Endothelial cell of umbilical vein (primary cell): ENCODE results near the gene CBX4. TPM values are rescaled to one million over a fixed set of nuclear protein-coding genes. Genes with fewer than 3 reads are reported as not detected.
A peak's percentile ranks its signal among the peaks of the same experiment; 100 is the strongest.

Source experiments
- BruUV-seq: library from RNA; stranded (reverse); fragments of 400-500 nt; replicated peaks from 2 replicates; lab custom pipeline; 2021; lab: Mats Ljungman, UMichigan
- CTCF ChIA-PET: fragments of 300-600, 350-600 bp; sonication (Branson Sonifier 250); formaldehyde crosslinking; loops from one replicate; lab custom pipeline; 2021; ENCODE audit warnings: antibody characterized with exemption, inconsistent platforms; lab: Charles Lee
- POLR2A ChIA-PET: fragments of 300-600, 350-600 bp; sonication (Branson Sonifier 250); formaldehyde crosslinking; loops from one replicate; lab custom pipeline; 2021; ENCODE audit warnings: antibody characterized with exemption, inconsistent platforms; lab: Charles Lee
- DNase-seq: peaks from one replicate; pipeline ENCODE4 v3.0.0-alpha.2; 2011; ENCODE audit warnings: low read depth, low spot score
- FAIRE-seq: peaks from 2 replicates; lab custom pipeline; 2011; peaks lifted over from hg19 to GRCh38; lab: Jason Lieb, UNC
- H2AFZ ChIP-seq: 2 replicates; pipeline ENCODE4 v1.6.0; 2012; ENCODE audit warnings: low read depth, low read length, control low read depth, inconsistent platforms
- H3K27ac ChIP-seq: 2 replicates; pipeline ENCODE4 v1.5.1; 2011; ENCODE audit warnings: low read depth, mild to moderate bottlenecking, control low read depth, low read length, moderate library complexity; ENCODE audit not compliant: insufficient read depth
- H3K27me3 ChIP-seq, 2 experiments: 2 replicates each; pipeline versions ENCODE4 v1.6.0 to v1.6.1; 2011; ENCODE audit warnings: low read length in 2 of 2, mixed read lengths in 1 of 2; ENCODE audit not compliant: control insufficient read depth in 2 of 2, insufficient read depth in 2 of 2
- H3K36me3 ChIP-seq, 2 experiments: 2 replicates in 1 of 2; 3 replicates in 1 of 2; pipeline ENCODE4 v1.5.1; 2011; ENCODE audit warnings: low read length in 2 of 2, mild to moderate bottlenecking in 1 of 2, moderate library complexity in 1 of 2; ENCODE audit not compliant: control insufficient read depth in 2 of 2, insufficient read depth in 2 of 2; ENCODE audit errors: extremely low read depth in 1 of 2
- H3K4me1 ChIP-seq: 3 replicates; pipeline ENCODE4 v1.5.1; 2011; ENCODE audit warnings: mild to moderate bottlenecking, low read length; ENCODE audit not compliant: control insufficient read depth, insufficient read depth; ENCODE audit errors: extremely low read depth
- H3K4me2 ChIP-seq: 2 replicates; pipeline ENCODE4 v1.6.1; 2011; ENCODE audit warnings: low read length, control low read depth, mixed read lengths; ENCODE audit not compliant: insufficient read depth
- H3K4me3 ChIP-seq, 3 experiments: fragments of 200-600 bp in 1 of 3; sonication (generic), shearing (Covaris generic) in 1 of 3; replicated peaks in 1 of 3; 2 replicates each; pipeline ENCODE4 v1.5.1; 2011 to 2016; ENCODE audit warnings: control low read depth in 3 of 3, low read length in 3 of 3, mild to moderate bottlenecking in 2 of 3, inconsistent platforms in 1 of 3, low read depth in 1 of 3, moderate library complexity in 1 of 3; ENCODE audit not compliant: insufficient read depth in 1 of 3
- H3K79me2 ChIP-seq: 2 replicates; pipeline ENCODE4 v1.6.0; 2012; ENCODE audit warnings: low read length, inconsistent platforms; ENCODE audit not compliant: control insufficient read depth, insufficient read depth
- H3K9ac ChIP-seq: replicated peaks from 2 replicates; pipeline ENCODE3; 2011; ENCODE audit warnings: low read length, control low read depth; ENCODE audit not compliant: insufficient read depth; ENCODE audit errors: extremely low read depth
- H3K9me1 ChIP-seq: replicated peaks from 3 replicates; pipeline ENCODE4 v1.6.0; 2011; ENCODE audit warnings: mild to moderate bottlenecking, low read length; ENCODE audit not compliant: control insufficient read depth, insufficient read depth; ENCODE audit errors: extremely low read depth
- H3K9me3 ChIP-seq: replicated peaks from 2 replicates; pipeline ENCODE4 v1.5.1; 2012; ENCODE audit warnings: low read length, inconsistent platforms; ENCODE audit not compliant: control insufficient read depth, insufficient read depth
- H4K20me1 ChIP-seq: replicated peaks from 2 replicates; pipeline ENCODE3; 2011; ENCODE audit warnings: mild to moderate bottlenecking, low read length; ENCODE audit not compliant: control insufficient read depth, insufficient read depth; ENCODE audit errors: extremely low read depth
- CTCF ChIP-seq, 2 donors: IDR thresholded peaks; 1 replicate in 1 of 2; 2 replicates in 1 of 2; pipeline ENCODE4 v1.5.1; 2011; ENCODE audit warnings: low read length in 2 of 2, mild to moderate bottlenecking in 2 of 2, moderate library complexity in 2 of 2, control low read depth in 1 of 2, inconsistent platforms in 1 of 2, low read depth in 1 of 2; ENCODE audit not compliant: insufficient read depth in 1 of 2; ENCODE audit errors: extremely low read depth in 1 of 2
- POLR2A ChIP-seq: IDR thresholded peaks from 2 replicates; pipeline ENCODE4 v1.6.1; 2012; ENCODE audit warnings: low read depth, mild to moderate bottlenecking, control low read depth, low read length
- dilution Hi-C: fragments of 300-500 bp; cut with MboI; formaldehyde crosslinking; loops from one replicate; pipeline ENCODE4 v1.15.0; 2019; ENCODE audit warnings: low sequenced_read_pairs; ENCODE audit not compliant: extremely low pct_ligation_motif_present
- intact Hi-C: fragments of 100-400 bp; cut with micrococcal nuclease; formaldehyde crosslinking; loops from one replicate; pipeline ENCODE4 v1.10.0; 2022
- polyA plus RNA-seq, 4 experiments: library from polyadenylated mRNA; depleted of rRNA in 3 of 4; stranded (reverse) in 3 of 4; unstranded in 1 of 4; fragments of >200 nt; gene quantifications; 2 replicates each; pipeline versions ENCODE4 v1.2.1 to v1.2.3, GENCODE V29; 2011 to 2012; ENCODE audit warnings: missing spikeins in 1 of 4
- total RNA-seq: library from RNA; stranded (reverse); gene quantifications from 2 replicates; pipeline ENCODE4 v1.2.3, GENCODE V29; 2021

The CBX4 gene
- total and polyA plus RNA-seq, 2 donors (not counting 3 experiments of a cell fraction or from before 2014, with no cell fraction given), result 7.0 to 12.3 TPM

GRCh38 chr17:79844869-79845600 lies 5.8 kb upstream of the CBX4 start:
- H3K4me2 ChIP-seq, result no peak overlapping the region
- FAIRE-seq, result peak; percentile 70

More at GRCh38 chr17:79844869-79845600, 5.8 kb upstream of the CBX4 start:
- Histone ChIP-seq H3K4me1 (peaks cover 11% of the 10 kb centered on the region), H3K79me2 (no peaks in the 10 kb centered on the region), H2AFZ (no peak overlapping the region), H3K4me3 (no peak overlapping the region), H3K9me1 (no peaks in the 10 kb centered on the region), H3K9ac (no peak overlapping the region), H3K9me3 (no peaks in the 10 kb centered on the region), H3K27ac (no peak overlapping the region), H4K20me1 (no peaks in the 10 kb centered on the region), H3K27me3 (peaks cover 37 to 48% of the 10 kb centered on the region in 2 experiments), H3K36me3 (no peaks in the 10 kb centered on the region)
- TF ChIP-seq CTCF (IDR thresholded peaks at IDR 0.05; ENCODE audit: extremely low read depth in 1 of 2, insufficient read depth in 1 of 2, low read depth in 1 of 2, low read length in 2 of 2) (peak; percentile 56 to 88), POLR2A (no peak)
- DNase-seq, result no peak
- dilution Hi-C loops (no loop called here), intact Hi-C loops (loop anchor here (5.0 kb wide), 1 partner anchor 87 kb away; no protein-coding TSS in a partner anchor)
- POLR2A ChIA-PET, result interaction anchor here (1.0 kb wide), 1 partner anchor 12 kb away, joined by 4 read pairs; no protein-coding TSS in a partner anchor
- CTCF ChIA-PET, result interaction anchor here (0.5 to 2.7 kb wide), 37 partner anchors 8 to 279 kb away, joined by 3 to 26 read pairs (median 4); partner anchors contain the start of gene CBX8
- BruUV-seq, result no TSS peak
